GM19467 (cell line): ENCODE results near the gene ZACN.
"Not testable (repeated sequence)": the region's sequence is repeated elsewhere in the genome, so short reads cannot be mapped to it uniquely, and the experiment has no call there.

Experiments
- ATAC-seq: cut with Tn5 transposase; IDR thresholded peaks from one replicate; pipeline ENCODE4 v1.9.1; 2021; ENCODE audit warnings: mild to moderate bottlenecking, moderate library complexity; ENCODE audit not compliant: unreplicated experiment

ZACN gene

DNA sequence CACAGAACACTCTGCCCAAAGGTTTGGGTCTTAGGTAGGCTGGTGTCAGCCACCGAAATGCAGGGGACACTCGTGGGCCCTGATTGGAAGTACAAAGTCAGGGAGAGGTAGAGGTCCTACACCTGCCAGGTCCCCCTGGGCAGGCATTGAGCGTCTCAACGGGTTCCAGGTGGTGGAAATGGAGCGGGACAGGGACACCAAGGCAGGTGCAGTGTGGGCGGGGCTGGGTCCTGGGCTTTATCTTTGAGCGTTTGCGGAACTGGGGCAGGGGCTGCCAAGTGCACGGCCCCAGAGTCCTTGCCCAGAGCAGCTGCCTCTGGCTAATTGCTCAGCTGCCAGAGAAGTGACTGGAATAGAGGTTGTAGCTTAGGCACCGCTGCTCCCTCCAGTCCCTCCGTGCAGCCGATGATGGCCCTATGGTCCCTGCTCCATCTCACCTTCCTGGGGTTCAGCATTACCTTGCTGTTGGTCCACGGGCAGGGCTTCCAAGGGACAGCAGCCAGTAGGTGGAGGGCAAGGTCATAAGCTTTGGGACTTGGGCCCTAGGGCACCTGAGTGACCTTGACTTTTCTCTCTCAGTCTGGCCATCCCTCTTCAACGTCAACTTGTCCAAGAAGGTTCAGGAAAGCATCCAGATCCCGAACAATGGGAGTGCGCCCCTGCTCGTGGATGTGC is at the start of gene ZACN:
Gene ZACN, plus strand, starts transcription at position 323 of the 675 bp plus-strand sequence. Its CDS starts 83 bp downstream, at position 406.
- ATAC-seq = no peak

DNA sequence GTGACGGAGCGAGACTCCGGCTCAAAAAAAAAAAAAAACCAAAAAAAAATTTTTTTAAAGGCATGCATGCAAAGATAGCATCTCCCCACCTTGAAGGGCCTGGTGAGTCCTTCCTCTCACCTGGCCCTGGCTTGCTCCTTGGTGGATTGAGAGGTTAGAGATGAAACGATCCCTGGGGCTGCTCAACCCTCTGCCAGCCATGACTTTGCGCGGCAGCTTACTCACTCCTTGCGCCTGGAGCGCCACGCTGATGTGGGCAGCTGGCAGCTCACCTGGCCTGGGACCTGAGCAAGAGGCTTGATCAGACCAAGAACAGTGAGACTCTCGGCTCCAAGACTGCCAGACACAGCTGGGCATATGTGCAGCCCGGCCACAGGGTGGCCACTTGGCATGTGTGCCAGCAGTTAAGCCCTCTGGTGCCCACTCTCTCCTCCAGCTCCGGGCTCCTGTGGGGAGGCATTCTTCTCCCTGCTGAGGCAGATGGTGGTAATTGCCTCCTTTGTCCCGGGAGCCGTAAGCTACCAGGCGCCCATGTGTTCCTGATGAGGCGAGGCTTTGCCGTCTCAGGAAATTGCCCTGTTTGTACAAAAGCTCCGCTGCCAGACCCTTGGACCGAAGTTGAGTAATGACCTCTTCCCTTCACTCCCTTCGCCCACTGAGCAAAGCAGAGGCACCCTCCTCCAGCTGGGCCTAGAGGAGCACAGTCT is 46.8 kb upstream of the ZACN start:
- no peak for ATAC-seq

GRCh38 chr17:76032780-76033108 is 46.2 kb upstream of the ZACN start:
- no peak for ATAC-seq

GRCh38 chr17:76033139-76033538 is 45.8 kb upstream of the ZACN start:
- no peak for ATAC-seq

- ATAC-seq = no peak
Observed at GRCh38 chr17:76034428-76035350, 44.3 kb upstream of the ZACN start.

DNA sequence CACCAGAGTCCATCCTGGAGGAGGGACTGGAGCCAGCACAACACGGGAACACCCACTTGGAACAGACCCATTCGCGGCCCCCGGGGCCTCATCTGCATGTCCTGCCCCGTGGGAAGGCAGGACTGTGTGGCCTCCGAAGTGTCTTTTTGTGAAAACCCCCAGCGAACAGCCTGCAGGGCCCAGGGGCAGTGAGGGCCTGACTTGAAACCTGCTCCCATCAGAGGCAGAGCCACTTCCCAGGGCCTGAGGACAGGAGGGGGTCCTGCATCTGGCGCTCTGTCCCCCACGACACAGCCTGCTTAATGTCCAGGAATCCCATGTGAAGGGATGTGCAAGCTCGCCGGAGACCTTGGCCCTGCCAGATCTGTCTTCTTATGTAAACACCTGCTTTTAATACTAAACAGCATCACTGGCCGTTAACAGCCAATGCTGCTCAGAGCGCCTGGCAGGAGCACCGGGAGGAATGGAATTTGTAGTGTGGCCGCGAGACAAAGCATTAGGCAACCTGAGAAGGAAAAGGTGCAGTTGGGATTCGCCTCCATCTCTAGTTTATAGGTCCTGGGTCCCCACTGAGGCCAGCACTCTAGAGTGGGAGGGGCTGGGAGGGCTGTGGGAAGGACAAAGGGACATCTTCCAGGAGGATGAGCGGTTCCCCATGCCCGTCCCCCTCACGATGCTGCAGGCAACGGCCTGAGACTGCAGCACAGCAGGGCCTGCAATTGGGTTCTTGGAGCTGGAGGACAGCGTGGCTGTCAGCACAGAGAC is 42.3 kb upstream of the ZACN start:
- ATAC-seq = no peak

GRCh38 chr17:76038050-76038449 is 40.9 kb upstream of the ZACN start:
- no peak for ATAC-seq

GRCh38 chr17:76039121-76039520 is 39.9 kb upstream of the ZACN start:
- ATAC-seq = no peak

- no peak for ATAC-seq
Observed at GRCh38 chr17:76040376-76040775, 38.6 kb upstream of the ZACN start.

DNA sequence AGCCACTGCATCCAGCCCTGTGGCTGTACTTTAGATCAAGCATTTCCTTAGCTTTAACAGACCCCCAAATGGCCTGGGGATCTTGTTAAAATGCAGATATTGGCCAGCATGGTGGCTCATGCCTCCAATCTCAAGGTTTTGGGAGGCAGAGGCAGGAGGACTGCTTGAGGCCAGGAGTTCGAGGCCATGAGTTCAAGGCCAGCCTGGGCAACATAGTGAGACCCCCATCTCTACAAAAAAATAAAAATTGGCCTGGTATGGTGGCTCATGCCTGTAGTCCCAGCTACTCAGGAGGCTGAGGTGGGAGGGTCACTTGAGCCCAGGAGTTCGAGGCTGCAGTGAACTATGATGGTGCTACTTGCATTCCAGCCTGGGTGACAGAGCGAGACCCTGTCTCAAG is 36.1 kb upstream of the ZACN start:
- ATAC-seq = not testable (repeated sequence)

DNA sequence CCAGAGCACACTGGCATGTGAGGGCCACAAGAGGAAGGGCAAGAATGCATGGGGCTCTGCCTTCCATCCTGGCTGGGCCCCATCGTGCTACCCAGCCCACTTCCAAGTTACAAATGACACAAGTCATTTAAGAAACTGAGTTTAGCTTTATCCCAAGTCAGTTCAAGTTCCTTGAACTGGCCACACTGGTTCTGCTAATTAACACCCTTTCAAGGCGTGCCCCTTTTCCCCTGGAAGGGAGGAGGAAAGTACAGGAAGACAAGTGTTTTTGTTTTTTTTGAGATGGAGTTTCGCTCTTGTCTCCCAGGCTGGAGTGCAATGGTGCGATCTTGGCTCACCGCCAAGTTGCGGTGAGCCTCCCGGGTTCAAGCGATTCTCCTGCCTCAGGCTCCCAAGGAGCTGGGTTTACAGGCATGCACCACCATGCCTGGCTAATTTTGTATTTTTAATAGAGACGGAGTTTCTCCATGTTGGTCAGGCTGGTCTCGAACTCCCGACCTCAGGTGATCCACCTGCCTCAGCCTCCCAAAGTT is 34.4 kb upstream of the ZACN start:
- ATAC-seq = not testable (repeated sequence)

GRCh38 chr17:76046064-76046463 is 32.9 kb upstream of the ZACN start:
- no peak for ATAC-seq

DNA sequence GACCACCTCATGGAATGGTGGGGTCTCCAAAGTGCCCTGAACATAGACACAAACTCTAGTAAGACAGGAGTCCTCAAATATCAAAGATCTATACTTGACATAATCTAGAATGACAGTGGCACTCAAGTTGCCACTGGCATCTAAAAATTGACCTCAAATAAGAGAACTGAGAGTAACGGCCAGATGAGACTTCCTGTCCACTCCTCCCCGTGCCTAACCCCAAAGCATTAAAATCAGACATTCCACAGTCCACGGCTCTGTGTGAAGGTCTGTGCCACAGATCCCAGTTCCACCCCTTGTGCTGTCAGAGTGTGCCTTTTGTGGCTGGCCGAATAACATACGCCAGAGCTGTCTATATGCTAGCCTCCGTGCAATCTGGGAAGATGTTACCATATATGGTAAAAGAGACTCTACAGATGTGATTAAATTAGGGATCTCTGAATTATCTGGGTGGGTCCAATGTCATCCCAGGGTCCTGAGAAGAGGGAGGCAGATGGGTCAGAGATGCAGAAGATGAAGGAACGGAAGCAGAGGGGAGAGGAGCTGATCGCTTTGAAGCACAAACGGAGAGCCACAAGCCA is 30.9 kb upstream of the ZACN start:
- ATAC-seq = no peak

DNA sequence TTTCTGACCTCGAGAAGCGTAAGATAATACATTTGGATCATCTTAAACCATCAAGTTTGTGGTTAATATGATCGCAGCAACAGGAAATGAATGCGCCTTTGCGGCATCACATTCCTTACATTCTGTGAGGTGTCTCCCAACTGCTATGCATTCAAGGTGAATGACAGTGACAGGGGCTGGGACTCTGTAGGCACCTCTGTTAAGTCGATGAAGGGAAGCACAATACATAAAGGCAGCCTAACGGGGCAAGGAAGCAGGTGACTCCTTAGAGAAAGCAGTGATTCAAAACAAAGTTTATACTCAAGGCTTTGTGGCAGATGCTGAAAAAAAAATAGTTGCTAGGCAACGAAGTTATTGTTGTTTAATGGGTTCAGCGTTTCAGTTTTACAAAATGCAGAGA is 30.3 kb upstream of the ZACN start:
- ATAC-seq = no peak

- ATAC-seq = no peak
Observed at GRCh38 chr17:76049239-76049638, 29.7 kb upstream of the ZACN start.

DNA sequence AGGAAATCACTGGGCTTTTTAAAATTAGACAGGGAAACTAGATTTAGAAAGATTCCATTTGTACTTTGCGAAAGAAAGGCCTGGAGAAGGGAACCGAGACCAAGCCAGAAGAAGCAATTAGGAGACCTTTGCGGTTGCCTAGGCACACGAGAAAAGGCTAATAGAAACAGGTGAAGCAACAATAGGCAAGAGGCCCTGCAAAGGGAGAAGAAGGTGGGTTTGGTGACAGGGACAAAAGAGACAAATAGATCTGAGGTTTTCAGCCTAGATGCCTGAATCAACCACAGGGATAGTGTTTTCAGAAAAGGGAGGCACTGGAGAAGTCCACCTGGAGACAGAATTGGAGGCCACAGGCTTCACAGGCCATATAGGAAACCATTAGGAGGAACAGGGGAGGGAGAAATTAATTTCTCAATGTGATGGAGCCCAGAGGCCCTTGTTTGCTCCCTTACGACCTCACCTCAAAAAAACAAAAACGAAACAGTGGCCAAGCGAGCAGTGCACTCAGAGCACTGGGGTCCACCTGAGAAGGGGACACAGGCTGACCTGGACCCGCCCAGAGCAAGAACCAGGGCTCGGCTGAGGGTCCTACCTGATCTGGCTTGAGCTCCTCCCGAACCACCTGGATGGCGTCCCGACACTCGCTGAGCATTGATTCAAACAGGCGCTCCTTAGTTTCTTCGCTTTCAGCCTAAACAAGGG is 29.0 kb upstream of the ZACN start:
- ATAC-seq = no peak

DNA sequence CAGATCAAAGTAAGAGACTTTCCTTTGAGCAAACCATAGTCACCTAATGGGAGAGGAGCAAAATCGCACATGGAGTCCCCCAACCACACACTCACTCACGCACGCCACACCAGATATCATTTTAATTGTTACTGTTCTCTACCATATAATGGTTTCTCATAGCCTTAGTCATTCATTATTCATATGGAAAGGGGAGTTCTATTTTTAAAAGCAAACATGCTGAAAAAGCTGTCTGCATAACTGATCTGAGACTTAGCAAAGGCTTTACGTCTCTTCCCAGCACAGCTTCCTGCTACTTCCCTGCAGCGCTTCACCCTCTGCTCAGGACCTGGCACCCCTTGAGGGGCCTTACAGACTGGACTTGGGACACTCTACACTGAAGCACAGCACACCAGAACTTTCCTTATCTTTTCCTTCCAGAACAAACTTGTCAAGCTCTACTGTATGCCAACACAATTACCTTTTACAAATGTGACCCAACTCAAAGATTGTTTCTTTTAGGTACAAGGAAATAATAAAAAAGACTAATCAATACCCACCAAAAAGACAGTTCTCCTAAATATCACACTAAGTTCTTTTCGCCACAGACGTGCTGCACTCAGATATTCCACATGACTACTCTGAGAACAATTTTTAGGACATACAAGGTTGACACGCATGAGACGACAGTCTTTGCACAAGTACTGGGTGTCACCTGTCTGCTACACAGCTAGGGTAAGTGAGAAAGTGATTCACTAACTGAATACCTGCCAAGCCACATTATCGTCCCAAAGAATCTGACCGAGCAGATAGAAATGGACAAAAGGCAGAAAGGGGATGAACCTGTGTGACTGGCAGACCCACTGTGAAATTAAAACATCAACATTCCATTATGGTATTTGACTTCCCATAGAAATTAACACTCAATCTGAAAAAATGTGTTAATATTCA is 28.2 kb upstream of the ZACN start:
- no peak for ATAC-seq

DNA sequence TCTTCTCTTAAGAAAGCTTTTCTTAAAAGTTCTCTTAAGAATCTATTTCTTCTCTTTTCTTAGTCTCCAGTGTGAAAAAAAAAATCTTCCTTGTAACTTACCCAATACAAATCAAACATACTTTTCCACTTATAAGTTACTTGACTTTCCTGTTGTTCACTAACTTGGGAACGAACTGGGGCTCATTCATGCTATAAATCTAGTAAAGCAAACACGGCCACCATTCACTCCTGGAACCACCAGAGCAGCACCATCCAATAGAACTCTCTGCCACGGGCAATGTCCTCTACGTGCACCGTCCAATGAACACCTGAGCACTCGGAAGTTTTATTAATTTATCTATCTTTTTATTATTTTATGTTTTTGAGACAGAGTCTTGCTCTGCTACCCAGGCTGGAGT is 27.4 kb upstream of the ZACN start:
- ATAC-seq = no peak
